Measurements from ENCODE around the gene COL21A1.

The COL21A1 gene

DNA sequence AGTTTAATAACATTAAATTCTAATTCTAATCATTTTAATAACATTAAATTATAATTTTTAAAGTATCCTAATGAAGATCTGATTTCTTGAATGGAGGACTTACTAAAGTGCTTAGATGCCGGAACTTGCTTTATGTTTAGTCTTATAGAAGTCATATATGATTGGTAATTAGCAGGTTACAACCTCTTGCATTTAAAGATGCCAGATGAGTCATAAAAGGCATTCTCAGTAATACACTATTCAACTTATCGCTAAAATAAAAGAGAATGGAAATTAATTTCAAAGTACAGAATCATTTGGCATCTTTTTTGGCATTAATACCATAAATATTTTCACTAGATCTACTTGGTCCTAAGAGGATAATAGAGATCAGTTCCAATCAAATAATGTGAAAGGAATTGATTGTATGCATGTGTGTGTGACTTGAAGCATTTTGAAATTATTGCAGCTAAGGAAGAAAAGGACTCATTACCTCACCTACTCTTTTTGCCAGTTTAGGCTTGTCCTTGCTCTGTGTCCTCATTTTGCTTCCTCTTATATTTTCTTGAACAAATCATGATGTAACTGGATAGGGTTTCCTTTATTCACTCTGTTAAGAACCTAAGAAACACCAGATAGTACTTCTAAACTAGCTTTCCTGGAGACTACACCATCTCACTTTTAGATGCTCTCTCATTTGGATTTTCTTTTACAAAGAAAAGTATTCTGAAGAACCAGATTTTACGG lies 2.7 kb downstream of the COL21A1 start:
- DNase-seq, result no peak

DNA sequence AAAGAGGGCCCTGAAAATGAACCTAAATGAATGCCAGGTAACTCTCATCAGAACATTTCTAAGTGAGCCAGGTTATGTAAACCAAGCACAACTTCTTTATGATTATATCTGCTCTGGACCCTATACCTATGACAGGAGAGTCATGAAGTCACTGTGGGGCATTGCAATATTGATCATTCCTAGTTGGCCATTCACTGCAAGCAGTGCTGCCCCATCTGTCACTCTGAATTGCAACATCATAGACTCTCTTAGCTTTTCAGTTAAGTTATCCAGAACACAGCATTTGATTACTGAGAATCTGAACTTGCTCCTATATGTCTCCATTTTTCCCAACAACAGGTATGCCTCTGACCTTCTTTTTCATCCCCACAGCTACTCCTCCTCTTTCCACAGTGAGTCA lies 3.3 kb downstream of the COL21A1 start:
- no peak for DNase-seq

DNA sequence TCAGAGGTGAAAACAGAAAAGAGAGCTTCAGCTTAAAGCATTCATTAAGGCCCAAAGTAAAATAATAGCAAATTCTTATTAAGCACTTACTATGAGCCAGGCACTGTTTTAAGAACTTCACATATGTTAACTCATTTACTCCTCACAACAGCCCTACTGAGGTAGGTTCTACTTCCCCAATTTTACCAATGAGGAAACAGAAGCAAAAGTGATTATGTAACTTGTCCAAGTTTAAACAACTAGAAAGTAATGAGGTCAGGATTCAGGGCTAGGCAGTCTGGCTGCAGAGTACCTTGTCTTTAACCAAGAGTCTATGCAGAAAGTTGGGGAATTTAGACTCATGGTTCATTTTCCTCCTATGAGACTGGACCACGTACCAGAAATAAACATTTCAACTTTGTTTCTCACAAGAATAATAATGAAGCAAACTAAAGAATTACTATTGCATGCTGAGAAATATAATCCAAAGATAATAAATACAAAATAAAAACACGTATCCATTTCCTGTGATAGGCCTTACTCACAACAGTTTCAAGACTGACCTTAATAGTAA lies 3.8 kb downstream of the COL21A1 start:
- DNase-seq, result no peak

DNA sequence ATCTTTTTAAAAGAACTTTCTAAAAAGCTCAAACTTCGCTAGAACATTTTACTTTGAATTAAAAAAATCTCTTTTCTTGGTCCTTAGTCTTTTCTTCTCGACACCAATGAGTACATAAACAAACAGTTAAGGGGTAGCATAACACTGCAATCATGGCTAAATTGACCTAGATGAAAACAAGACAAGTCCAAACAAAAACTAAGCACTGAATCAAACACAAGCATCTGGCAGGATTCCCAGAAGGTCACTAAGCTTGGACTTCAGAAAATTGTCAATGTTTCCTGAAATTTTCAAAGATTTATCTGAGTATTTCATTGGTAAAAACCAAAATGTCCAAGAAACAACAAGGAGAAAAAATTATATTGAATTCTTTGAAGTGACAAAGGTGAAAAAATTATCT lies 5.0 kb downstream of the COL21A1 start:
- DNase-seq, result no peak

DNA sequence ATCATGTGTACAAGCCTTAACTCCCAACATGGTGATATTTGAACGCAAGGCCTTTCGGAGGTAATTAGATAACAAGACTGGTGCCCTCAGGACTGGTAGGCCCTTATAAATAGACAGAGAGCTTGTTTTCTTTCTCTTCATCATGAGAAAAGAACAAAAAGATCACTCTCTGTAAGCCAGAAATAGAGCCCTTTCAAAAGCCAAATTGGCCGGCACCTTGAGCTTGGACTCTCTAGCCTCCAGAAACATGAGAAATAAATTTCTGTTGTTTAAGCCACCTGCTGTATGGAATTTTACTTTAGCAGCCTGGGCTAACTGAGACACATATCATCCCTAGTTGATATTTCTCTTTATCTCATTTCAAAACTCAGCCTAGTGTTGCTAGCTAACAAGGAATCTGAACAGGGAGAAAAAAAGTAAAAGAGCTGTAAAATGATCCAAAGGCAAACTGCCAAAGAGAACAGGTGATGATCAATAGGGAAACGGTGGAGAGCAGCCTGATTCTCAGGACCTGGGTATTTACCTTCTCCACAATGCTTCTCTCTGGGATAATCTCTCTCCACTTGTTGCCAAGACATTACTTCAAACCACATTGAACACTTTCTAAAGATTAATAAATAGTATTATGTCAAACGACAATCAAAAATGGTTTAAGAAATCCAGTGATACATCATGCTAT lies 6.1 kb downstream of the COL21A1 start:
- no peak for DNase-seq

DNA sequence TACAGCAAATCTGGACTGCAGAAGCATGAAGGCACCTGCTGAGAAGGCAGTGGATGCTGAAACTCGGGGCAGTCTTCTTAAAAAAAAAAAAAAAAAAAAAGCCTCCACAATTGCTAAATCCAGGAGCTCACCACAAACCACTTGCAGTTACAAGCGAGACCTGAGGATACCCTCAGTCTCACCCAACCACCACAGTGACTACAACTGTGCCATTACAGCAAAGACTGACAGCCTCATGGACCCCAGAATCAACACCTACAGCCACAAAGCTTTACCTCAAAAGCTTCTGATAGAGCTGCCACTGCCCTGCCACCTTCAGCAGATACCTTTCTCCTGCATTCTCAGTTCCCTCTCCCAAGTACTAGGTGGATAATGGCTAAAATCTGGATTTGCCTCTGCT lies 9.0 kb downstream of the COL21A1 start:
- DNase-seq, result no peak

DNA sequence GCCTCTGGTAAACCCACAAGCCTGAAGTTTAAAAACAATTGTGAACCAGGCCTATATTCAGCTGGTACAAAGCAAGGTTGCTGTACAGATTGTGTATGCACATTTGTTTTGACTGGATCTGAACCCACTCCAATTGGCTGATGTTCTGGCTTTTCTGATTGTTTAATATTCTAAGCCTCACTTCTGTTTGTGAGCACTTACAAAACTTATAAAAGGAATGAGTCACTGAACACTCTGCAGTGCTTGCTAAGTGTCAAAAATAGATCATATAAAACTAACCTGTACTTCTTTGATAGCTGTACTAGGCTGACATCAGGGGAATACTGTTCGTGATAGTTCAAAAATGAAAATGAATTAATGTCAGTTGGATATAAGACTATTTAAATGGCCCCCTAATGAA lies 12.1 kb downstream of the COL21A1 start:
- DNase-seq, result no peak

DNA sequence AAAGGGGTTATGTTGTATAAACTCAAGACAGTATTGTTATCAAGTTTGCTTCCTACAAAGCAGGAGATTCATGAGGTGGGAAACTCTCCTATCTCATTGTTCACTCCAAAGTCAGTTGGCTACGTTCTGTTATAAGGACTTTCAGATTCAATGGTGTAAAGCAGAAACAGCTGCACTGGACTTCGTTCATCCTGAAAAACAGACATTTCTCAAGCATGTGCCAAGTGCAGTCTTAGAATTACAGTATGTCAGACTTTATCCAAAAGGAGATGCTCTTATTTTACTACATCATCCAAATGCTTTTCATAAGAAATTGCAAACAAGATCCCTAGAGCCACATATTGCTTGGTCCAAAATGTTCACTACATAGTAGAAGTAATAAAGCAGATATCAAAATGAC lies 14.9 kb downstream of the COL21A1 start:
- DNase-seq, result no peak

DNA sequence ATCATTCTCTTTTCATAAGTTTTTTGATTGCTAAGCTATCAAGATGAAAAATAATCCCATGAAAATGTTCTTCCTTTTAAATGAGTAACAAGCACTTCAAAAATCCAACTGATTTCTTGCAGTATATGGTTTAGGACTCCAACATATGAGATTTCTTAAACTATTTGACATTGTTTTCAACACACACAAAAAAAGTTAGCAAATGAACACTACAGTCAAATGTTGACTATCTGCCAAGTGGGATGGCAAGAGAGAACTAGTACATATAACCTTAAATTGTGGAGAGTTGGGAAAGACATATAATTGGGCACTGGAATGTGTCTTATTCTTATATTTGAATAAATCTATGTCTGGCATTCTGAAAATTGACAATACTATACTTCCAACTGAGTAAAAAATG lies 15.6 kb downstream of the COL21A1 start:
- no peak for DNase-seq

DNA sequence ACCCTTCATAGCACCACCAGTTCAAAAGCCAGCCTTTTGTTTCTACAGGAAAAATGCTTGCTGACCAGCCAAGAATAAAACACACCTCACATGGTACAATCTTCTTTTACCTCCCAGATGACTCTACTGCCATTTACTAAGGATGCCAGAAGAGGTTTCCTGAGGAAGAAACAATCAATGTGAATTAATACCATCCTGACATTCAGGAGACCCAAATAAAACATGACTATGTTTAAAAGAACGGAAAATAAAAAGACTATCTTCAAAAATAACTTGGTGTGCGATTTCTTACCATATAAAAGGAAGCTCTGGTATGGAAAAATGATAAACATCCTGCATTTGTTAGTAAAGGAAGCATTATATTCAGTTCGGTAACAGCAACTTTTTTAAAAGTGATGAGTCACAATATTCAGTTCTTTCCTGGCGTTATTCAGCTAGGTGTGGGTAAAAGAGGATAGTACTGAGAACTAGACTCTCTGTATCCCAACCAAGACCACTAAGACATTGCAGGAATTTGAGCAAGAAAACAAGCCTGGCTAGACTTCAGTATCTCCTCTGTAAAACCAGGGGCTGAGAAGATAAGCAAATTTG lies 16.3 kb downstream of the COL21A1 start:
- DNase-seq, result no peak

DNA sequence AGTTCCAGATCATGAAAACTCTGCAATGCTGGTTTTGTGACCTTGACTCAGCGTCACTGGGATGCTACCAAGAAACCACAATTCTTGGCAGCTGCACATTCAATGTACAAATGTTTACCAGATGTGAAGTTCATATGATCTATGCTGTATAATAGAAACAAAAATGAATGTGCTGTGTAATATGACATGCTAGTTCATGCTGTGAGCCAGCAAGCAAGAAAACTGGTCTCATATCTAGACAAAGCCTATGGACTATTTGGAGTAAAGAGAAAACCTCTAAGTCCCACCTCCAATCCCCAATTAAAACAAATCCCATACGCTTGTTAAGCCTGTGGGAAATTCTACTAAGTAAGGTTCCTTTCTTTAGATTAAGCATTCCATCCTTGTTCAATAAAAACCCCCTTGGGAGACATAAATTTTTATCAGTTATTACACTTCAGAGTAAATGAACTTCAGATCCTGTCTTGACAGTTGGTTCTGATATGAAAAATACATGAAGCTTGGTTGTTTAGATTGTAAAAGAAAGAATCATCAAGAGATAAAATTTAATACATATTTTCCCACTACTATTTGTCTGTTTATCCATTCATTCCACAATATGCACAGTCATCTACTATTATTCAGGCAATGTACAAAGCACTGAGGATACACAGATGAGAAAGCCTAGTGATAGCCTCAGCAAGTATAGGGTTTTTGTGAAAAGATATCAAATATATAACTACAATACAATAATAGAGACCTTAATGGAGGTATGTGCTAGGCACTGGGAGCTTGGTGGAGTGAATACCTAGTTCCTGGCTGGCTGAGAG lies 20.1 kb downstream of the COL21A1 start:
- no peak for DNase-seq

DNA sequence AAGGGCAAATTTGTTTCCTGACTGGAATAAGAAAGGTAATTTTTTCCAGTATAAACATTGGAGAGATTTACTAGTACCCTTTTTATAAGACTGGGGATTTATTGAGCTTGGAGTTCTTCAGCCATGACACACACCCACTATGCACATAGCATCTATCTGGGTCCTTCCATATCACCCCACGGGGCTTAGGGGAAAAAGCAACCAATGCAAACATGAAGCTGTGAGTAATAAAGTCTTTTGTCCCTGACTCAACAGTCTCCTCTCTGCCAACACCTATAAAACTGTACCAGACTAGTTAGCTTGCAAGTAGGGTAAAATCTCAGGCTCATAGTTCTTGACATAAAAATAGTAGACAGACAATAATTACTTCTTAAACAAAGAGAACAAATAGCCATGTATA lies 23.4 kb downstream of the COL21A1 start:
- no peak for DNase-seq

DNA sequence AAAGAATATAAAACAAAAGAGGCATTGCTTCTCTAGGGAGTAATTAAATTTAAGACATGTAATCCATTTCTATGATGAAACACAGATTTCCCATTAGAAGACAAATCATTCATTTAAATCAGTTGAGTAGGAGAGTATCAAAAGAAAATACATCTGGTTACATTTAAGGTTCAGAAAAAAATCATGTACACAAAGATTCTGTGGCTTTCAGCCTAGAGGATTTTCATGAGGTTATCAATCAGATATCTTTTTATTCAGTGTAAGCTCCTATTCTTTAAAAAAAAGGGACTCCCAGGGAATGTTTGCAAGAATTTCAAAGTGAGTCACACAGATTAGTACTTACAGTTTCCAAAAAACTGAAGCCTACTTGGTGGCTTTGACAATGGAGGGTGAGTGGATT lies 24.9 kb downstream of the COL21A1 start:
- no peak for DNase-seq

DNA sequence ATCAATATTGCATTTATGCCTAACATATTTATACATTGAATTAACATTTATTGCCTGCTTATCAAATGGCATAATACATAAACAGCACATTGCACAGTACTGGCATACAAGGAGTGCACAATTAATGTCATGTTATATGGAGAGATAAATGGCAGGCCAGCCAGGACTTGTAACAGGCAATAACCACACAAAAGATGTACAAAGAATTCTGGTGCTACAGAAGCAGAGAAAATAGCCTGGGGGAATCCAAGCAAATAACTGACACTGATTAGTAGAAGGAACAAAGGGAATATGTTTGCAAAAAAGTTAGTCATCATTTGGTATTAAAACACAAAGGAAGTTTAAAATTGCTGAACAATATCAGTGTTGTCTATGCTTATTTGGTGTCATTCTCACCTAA lies 27.3 kb downstream of the COL21A1 start:
- DNase-seq, result no peak

DNA sequence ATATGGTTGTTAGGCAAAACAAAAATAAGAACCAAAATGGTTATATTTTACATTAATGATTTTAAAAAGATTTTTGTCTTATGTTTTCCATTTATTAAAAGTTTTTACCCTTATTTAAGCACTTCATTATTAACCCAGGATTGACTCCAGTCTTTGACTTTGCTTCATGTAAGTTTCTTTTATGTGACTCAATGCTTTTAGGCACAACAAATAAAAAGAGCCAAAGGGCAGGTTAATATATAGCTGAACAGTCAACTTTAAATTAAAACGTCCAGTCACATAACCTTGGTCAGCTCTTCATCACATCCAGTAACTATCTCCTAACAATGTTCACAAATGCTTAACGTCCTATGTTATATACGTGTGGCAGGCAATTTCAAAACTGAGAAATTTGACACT lies 32.7 kb downstream of the COL21A1 start:
- no peak for DNase-seq

DNA sequence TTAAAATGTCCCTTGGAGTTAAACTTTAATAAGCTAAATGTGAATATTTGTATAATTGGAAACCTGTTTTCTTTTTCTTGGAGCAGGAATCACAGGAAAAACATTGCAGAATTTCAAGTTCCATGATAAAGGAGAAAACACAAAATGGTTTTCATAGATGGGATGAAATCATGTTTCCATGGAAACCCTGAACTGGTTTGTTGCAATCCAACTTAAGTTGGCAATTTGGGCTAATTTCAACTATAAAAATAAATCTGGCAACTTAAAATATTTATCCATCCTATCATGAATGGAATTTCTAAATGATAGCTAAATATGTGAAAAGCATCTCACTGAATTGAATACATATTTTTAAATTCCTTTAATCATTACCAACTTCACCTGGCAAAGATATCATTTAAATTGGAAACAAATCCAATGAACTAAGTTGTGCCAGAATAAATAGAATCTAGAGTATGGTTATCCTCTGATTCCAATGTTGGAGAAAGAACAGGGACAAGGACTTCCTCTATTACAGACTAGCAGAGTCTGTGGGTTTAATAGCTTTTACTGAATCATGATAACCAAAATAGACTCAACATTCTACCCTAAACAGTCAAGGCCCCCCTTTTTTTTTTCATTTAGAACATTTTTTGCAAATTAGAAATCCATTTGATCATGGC lies 33.2 kb downstream of the COL21A1 start:
- DNase-seq, result no peak

DNA sequence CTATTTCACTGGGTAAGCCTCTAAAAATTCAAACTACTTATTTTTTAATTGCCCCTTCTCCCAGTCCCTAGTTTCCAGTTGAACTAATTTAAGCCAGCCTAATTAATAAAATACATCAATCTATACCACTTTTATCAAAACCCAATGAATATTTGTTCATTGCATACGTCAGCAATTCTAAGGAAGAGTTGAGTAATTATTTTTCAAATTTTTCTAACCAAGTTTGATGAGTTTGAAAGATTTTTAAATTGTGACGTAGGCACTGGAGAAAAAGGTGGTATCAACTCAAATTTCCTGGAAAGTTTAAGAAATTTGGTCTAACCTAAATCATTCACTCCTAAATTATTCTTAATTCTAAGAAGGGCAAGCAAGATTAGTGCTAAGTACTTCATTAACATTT lies 35.7 kb downstream of the COL21A1 start:
- no peak for DNase-seq

DNA sequence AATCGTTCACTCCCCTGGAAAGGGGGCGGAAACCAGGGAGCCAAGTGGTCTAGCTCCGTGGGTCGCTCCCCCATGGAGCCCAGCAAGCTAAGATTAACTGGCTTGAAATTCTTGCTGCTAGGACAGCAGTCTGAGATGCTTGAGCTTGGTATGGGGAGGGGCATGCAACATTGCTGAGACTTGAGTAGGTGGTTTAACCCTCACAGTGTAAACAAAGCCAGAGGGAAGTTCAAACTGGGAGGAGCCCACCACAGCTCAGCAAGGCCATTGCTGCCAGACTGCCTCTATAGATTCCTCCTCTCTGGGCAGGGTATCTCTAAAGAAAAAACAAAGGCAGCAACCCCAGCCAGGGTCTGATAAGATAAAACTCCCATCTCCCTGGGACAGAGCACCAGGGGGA lies 43.2 kb downstream of the COL21A1 start:
- DNase-seq, result no peak

DNA sequence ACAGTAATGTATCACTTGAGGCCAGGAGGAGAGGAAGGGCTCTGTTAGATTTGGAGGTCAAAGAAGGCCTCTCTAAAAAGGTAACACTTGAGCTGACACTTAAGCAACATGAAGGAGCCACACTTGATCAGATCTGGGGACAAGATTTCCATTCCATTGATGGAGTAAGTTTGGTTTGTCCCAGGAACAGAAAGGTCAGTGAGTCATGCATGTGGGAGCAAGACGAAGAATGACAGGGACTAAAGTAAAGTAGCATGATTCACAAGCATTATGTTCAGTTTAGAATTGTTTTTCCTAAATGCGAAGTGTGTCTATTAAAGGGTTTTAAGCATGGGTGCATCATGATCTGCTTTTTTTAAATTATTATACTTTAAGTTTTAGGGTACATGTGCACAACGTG lies 47.4 kb downstream of the COL21A1 start:
- DNase-seq, result no peak

DNA sequence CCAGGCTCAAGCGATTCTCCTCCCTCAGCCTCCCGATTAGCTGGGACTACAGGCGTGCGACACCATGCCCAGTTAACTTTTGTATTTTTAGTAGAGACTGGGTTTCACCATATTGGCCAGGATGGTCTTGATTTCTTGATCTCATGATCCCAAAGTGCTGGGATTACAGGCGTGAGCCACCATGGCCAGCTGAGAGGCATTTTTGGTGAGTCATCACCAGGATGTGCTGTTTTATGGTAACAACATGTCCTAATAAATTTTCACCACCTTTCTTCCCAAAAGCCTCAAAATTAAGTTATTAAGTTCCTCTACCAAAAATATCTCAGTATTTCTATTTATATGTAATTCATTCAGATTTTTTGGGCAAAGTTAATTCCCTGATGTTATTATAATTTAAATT lies 53.5 kb downstream of the COL21A1 start:
- no peak for DNase-seq

DNA sequence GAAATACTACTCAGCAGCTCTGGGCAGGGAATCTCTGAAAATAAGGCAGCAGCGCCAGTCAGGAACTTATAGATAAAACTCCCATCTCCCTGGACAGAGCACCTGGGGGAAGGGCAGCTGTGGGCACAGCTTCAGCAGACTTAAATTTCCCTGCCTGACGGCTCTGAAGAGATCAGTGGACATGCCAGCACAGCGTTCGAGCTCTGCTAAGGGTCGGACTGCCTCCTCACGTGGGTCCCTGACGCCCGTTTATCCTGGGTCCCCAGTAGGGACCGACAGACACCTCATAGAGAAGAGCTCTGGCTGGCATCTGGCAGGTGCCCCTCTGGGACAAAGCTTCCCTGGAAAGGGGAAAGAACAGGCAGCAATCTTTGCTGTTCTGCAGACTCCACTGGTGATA lies 59.0 kb downstream of the COL21A1 start:
- no peak for DNase-seq

DNA sequence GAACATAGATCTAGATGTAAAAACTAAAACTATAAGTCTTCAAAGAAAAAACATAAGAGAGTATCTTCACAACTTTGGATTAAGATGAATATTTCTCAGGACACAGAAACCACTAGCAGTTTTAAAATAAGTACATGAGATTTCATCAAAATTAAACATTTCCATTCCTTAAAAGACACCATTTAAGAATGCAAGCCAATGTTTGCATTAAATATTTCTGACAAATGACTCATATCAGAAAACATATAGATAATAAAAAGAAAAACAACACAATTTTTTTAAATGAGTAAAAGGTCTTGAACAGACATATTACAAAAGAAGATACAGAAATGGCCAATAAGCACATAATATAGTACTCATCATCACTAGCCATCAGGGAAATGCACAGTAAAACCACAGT lies 59.7 kb downstream of the COL21A1 start:
- no peak for DNase-seq

DNA sequence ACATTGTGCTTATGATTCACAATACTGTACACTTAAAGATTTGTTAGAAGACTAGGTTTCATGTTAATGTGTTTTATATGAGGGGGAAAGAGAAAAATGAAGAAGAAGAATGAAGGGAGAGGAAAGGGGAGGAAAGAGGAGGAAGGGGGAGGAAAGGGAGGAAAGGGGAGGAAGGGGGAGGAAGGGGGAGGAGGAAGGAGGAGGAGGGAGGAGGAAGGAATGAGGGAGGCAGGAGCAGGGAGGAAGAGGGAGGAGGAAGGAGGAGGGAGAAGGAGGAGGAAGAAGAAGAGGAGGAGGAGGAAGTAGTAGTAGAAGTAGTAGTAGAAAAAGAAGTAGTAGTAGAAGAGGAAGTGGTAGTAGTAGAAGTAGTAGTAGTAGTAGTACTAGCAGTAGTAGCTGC lies 70.6 kb downstream of the COL21A1 start:
- no peak for DNase-seq
